Kidney glomerular epithelial cell (primary cell): ENCODE measurements around the gene THEM5.
"Not testable (repeated sequence)": the region's sequence is repeated elsewhere in the genome, so short reads cannot be mapped to it uniquely, and the experiment has no call there.

ENCODE experiments used
- DNase-seq: peaks from one replicate; lab custom pipeline; 2025; lab: John Stamatoyannopoulos, UW

THEM5 gene

GRCh38 chr1:151867765-151868411, 14.4 kb upstream of the THEM5 start:
- no peak for DNase-seq

GRCh38 chr1:151867321-151867720, 13.8 kb upstream of the THEM5 start:
- DNase-seq, result no peak

GRCh38 chr1:151864411-151864810, 10.9 kb upstream of the THEM5 start:
- no peak for DNase-seq

- no peak for DNase-seq
Measured at GRCh38 chr1:151862604-151863003, 9.1 kb upstream of the THEM5 start.

- no peak for DNase-seq
Measured at GRCh38 chr1:151860504-151861187, 7.1 kb upstream of the THEM5 start.

- no peak for DNase-seq
Measured at GRCh38 chr1:151859891-151860293, 6.4 kb upstream of the THEM5 start.

- no peak for DNase-seq
Measured at GRCh38 chr1:151858886-151859665, 5.6 kb upstream of the THEM5 start.

GRCh38 chr1:151858030-151858746, 4.7 kb upstream of the THEM5 start:
- no peak for DNase-seq

- DNase-seq, result no peak
Measured at GRCh38 chr1:151855933-151856332, 2.4 kb upstream of the THEM5 start.

GRCh38 chr1:151855516-151855915, 2.0 kb upstream of the THEM5 start:
- not testable (repeated sequence) for DNase-seq

GRCh38 chr1:151854658-151855057, 1.1 kb upstream of the THEM5 start:
- DNase-seq, result no peak

- no peak for DNase-seq
Measured at GRCh38 chr1:151852733-151853132, 779 bp downstream of the THEM5 start.

- no peak for DNase-seq
Measured at GRCh38 chr1:151851886-151852285, 1.6 kb downstream of the THEM5 start.

- DNase-seq, result no peak
Measured at GRCh38 chr1:151849871-151850270, 3.6 kb downstream of the THEM5 start.

GRCh38 chr1:151849126-151849525, 4.4 kb downstream of the THEM5 start:
- DNase-seq, result no peak

- DNase-seq, result no peak
Measured at GRCh38 chr1:151847867-151848596, 5.5 kb downstream of the THEM5 start.

GRCh38 chr1:151846686-151847237, 6.8 kb downstream of the THEM5 start:
- no peak for DNase-seq

- peak; percentile 40 for DNase-seq
Measured at GRCh38 chr1:151846062-151846568, 7.4 kb downstream of the THEM5 start.

- DNase-seq, result no peak
Measured at GRCh38 chr1:151843398-151843797, 10.1 kb downstream of the THEM5 start.

- DNase-seq, result peak; percentile 61
Measured at GRCh38 chr1:151841141-151841540, 12.4 kb downstream of the THEM5 start.

GRCh38 chr1:151840421-151840820, 13.1 kb downstream of the THEM5 start:
- DNase-seq, result no peak
